ENCODE measurements around the gene SDR9C7.

DNA sequence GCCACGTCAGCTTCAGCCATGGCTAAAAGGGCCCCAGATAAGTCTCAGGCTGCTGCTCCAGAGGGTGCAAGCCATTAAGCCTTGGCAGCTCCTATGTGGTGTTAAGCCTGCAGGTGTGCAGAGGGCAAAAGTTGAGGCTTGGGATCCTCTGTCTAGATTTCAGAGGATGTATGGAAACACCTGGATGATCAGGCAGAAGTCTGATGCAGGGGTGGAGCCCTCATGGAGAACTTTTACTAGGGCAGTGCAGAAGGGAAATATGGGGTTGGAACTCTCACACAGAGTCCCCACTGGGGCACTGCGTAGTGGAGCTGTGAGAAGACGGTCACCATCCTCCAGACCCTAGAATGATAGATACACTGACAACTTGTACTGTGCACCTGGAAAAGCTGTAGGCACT, 47.9 kb downstream of the SDR9C7 start:
- TF ChIP-seq EZH2phosphoT487 (IDR thresholded peaks at IDR 0.05; ENCODE audit: borderline replicate concordance, low read depth, low read length), result no peak
- TF ChIP-seq, protein P1, sequence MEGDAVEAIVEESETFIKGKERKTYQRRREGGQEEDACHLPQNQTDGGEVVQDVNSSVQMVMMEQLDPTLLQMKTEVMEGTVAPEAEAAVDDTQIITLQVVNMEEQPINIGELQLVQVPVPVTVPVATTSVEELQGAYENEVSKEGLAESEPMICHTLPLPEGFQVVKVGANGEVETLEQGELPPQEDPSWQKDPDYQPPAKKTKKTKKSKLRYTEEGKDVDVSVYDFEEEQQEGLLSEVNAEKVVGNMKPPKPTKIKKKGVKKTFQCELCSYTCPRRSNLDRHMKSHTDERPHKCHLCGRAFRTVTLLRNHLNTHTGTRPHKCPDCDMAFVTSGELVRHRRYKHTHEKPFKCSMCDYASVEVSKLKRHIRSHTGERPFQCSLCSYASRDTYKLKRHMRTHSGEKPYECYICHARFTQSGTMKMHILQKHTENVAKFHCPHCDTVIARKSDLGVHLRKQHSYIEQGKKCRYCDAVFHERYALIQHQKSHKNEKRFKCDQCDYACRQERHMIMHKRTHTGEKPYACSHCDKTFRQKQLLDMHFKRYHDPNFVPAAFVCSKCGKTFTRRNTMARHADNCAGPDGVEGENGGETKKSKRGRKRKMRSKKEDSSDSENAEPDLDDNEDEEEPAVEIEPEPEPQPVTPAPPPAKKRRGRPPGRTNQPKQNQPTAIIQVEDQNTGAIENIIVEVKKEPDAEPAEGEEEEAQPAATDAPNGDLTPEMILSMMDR (conservative IDR thresholded peaks at IDR 0.05; ENCODE audit: low read length), result no peak

Data from OCI-LY7 (cell line).